ENCODE results near the gene ZNF692.
"Not testable (repeated sequence)": the region's sequence is repeated elsewhere in the genome, so short reads cannot be mapped to it uniquely, and the experiment has no call there.

The ZNF692 gene

GRCh38 chr1:248838357-248839167 is 20.3 kb downstream of the ZNF692 start:
- H3K27me3 ChIP-seq (ENCODE audit: control insufficient read depth, insufficient read depth, low read length), result no peaks in the 10 kb centered on the region
- no peaks in the 10 kb centered on the region for H3K36me3 ChIP-seq (ENCODE audit: control insufficient read depth, insufficient read depth, low read length)
- peak overlapping the region; percentile 87 for H3K4me3 ChIP-seq (ENCODE audit: low read length)
- no peaks in the 10 kb centered on the region for H3K9me3 ChIP-seq (ENCODE audit: control insufficient read depth, insufficient read depth, low read length)
- no peaks in the 10 kb centered on the region for H3K4me1 ChIP-seq (ENCODE audit: control insufficient read depth, insufficient read depth, low read length)
- no peak for DNase-seq (ENCODE audit: low read depth, low spot score)
- no peak overlapping the region for H3K27ac ChIP-seq (ENCODE audit: low read length)
- WGBS (ENCODE audit: insufficient coverage, insufficient read length), result no CpG with 5 or more reads among the region's 82 CpGs

GRCh38 chr1:248837781-248838356 is 21.0 kb downstream of the ZNF692 start, which contains the start of gene ZNF672:
TSS of gene ZNF672 (plus strand) at chr1:248838224. CDS start at chr1:248847275, 9,051 bp downstream.
- H3K4me3 ChIP-seq (ENCODE audit: low read length), result peak within 1 kb of the TSS; percentile 87
- no peaks in the 10 kb centered on the region for H3K36me3 ChIP-seq (ENCODE audit: control insufficient read depth, insufficient read depth, low read length)
- WGBS (ENCODE audit: insufficient coverage, insufficient read length), result no CpG with 5 or more reads among the region's 48 CpGs
- H3K27ac ChIP-seq (ENCODE audit: low read length), result no peak within 1 kb of the TSS
- peak; percentile 85 for DNase-seq (ENCODE audit: low read depth, low spot score)
- no peaks in the 10 kb centered on the region for H3K27me3 ChIP-seq (ENCODE audit: control insufficient read depth, insufficient read depth, low read length)
- H3K9me3 ChIP-seq (ENCODE audit: control insufficient read depth, insufficient read depth, low read length), result no peaks in the 10 kb centered on the region
- no peaks in the 10 kb centered on the region for H3K4me1 ChIP-seq (ENCODE audit: control insufficient read depth, insufficient read depth, low read length)

- no peak for DNase-seq (ENCODE audit: low read depth, low spot score)
These were observed 21.7 kb downstream of the ZNF692 start for GRCh38 chr1:248837045-248837780.

GRCh38 chr1:248834343-248834940 is 24.4 kb downstream of the ZNF692 start:
- Histone ChIP-seq H3K27me3 (ENCODE audit: control insufficient read depth, insufficient read depth, low read length) (no peaks in the 10 kb centered on the region), H3K27ac (ENCODE audit: low read length) (no peak overlapping the region), H3K36me3 (ENCODE audit: control insufficient read depth, insufficient read depth, low read length) (no peaks in the 10 kb centered on the region), H3K4me3 (ENCODE audit: low read length) (no peak overlapping the region), H3K4me1 (ENCODE audit: control insufficient read depth, insufficient read depth, low read length) (no peaks in the 10 kb centered on the region), H3K9me3 (ENCODE audit: control insufficient read depth, insufficient read depth, low read length) (no peaks in the 10 kb centered on the region)
- DNase-seq (ENCODE audit: low read depth, low spot score), result no peak
- WGBS (ENCODE audit: insufficient coverage, insufficient read length), result no CpG with 5 or more reads among the region's 7 CpGs

More at GRCh38 chr1:248837045-248837780, 21.7 kb downstream of the ZNF692 start:
- Histone ChIP-seq H3K9me3 (ENCODE audit: control insufficient read depth, insufficient read depth, low read length) (no peaks in the 10 kb centered on the region), H3K27me3 (ENCODE audit: control insufficient read depth, insufficient read depth, low read length) (no peaks in the 10 kb centered on the region), H3K36me3 (ENCODE audit: control insufficient read depth, insufficient read depth, low read length) (no peaks in the 10 kb centered on the region), H3K4me1 (ENCODE audit: control insufficient read depth, insufficient read depth, low read length) (no peaks in the 10 kb centered on the region), H3K4me3 (ENCODE audit: low read length) (peak overlapping the region; percentile 64; the same call in 1 of the 2 replicates), H3K27ac (ENCODE audit: low read length) (no peak overlapping the region)
- WGBS (ENCODE audit: insufficient coverage, insufficient read length), result no CpG with 5 or more reads among the region's 11 CpGs

- H3K27me3 ChIP-seq (ENCODE audit: control insufficient read depth, insufficient read depth, low read length), result no peaks in the 10 kb centered on the region
- H3K4me3 ChIP-seq (ENCODE audit: low read length), result no peak overlapping the region
- H3K36me3 ChIP-seq (ENCODE audit: control insufficient read depth, insufficient read depth, low read length), result no peaks in the 10 kb centered on the region
- DNase-seq (ENCODE audit: low read depth, low spot score), result no peak
- no peak overlapping the region for H3K27ac ChIP-seq (ENCODE audit: low read length)
- no CpG with 5 or more reads among the region's 1 CpG for WGBS (ENCODE audit: insufficient coverage, insufficient read length)
- H3K4me1 ChIP-seq (ENCODE audit: control insufficient read depth, insufficient read depth, low read length), result no peaks in the 10 kb centered on the region
- H3K9me3 ChIP-seq (ENCODE audit: control insufficient read depth, insufficient read depth, low read length), result no peaks in the 10 kb centered on the region
These were observed 27.0 kb downstream of the ZNF692 start for GRCh38 chr1:248831842-248832241.

- H3K27me3 ChIP-seq (ENCODE audit: control insufficient read depth, insufficient read depth, low read length); H3K4me3 ChIP-seq (ENCODE audit: low read length); H3K4me1 ChIP-seq (ENCODE audit: control insufficient read depth, insufficient read depth, low read length); DNase-seq (ENCODE audit: low read depth, low spot score); H3K9me3 ChIP-seq (ENCODE audit: control insufficient read depth, insufficient read depth, low read length); H3K27ac ChIP-seq (ENCODE audit: low read length); H3K36me3 ChIP-seq (ENCODE audit: control insufficient read depth, insufficient read depth, low read length): not testable (repeated sequence)
- no CpG with 5 or more reads among the region's 3 CpGs for WGBS (ENCODE audit: insufficient coverage, insufficient read length)
These were observed 28.2 kb downstream of the ZNF692 start for GRCh38 chr1:248830718-248831017.

GRCh38 chr1:248828845-248829244 is 30.0 kb downstream of the ZNF692 start:
- no peaks in the 10 kb centered on the region for H3K4me1 ChIP-seq (ENCODE audit: control insufficient read depth, insufficient read depth, low read length)
- H3K36me3 ChIP-seq (ENCODE audit: control insufficient read depth, insufficient read depth, low read length), result no peaks in the 10 kb centered on the region; the same call in 1 of the 2 replicates
- no peaks in the 10 kb centered on the region for H3K9me3 ChIP-seq (ENCODE audit: control insufficient read depth, insufficient read depth, low read length)
- DNase-seq (ENCODE audit: low read depth, low spot score), result no peak
- no peak overlapping the region for H3K4me3 ChIP-seq (ENCODE audit: low read length)
- no CpG with 5 or more reads among the region's 3 CpGs for WGBS (ENCODE audit: insufficient coverage, insufficient read length)
- no peak overlapping the region for H3K27ac ChIP-seq (ENCODE audit: low read length)
- H3K27me3 ChIP-seq (ENCODE audit: control insufficient read depth, insufficient read depth, low read length), result no peaks in the 10 kb centered on the region

GRCh38 chr1:248825909-248826760 is 32.8 kb downstream of the ZNF692 start, which contains the start of gene SH3BP5L:
TSS of gene SH3BP5L (minus strand) at chr1:248825915. CDS start at chr1:248824935, 980 bp downstream.
- peak within 1 kb of the TSS; percentile 78; the same call in 1 of the 2 replicates for H3K4me3 ChIP-seq (ENCODE audit: low read length)
- WGBS (ENCODE audit: insufficient coverage, insufficient read length), result no CpG with 5 or more reads among the region's 56 CpGs
- H3K27me3 ChIP-seq (ENCODE audit: control insufficient read depth, insufficient read depth, low read length), result no peaks in the 10 kb centered on the region
- H3K9me3 ChIP-seq (ENCODE audit: control insufficient read depth, insufficient read depth, low read length), result no peaks in the 10 kb centered on the region
- H3K27ac ChIP-seq (ENCODE audit: low read length), result no peak within 1 kb of the TSS
- peak; percentile 82 for DNase-seq (ENCODE audit: low read depth, low spot score)
- no peaks in the 10 kb centered on the region; the same call in 1 of the 2 replicates for H3K36me3 ChIP-seq (ENCODE audit: control insufficient read depth, insufficient read depth, low read length)
- no peaks in the 10 kb centered on the region for H3K4me1 ChIP-seq (ENCODE audit: control insufficient read depth, insufficient read depth, low read length)

- Histone ChIP-seq H3K36me3 (ENCODE audit: control insufficient read depth, insufficient read depth, low read length) (no peaks in the 10 kb centered on the region; the same call in 1 of the 2 replicates), H3K4me1 (ENCODE audit: control insufficient read depth, insufficient read depth, low read length) (no peaks in the 10 kb centered on the region), H3K4me3 (ENCODE audit: low read length) (peak overlapping the region; percentile 78; the same call in 1 of the 2 replicates), H3K27me3 (ENCODE audit: control insufficient read depth, insufficient read depth, low read length) (no peaks in the 10 kb centered on the region), H3K9me3 (ENCODE audit: control insufficient read depth, insufficient read depth, low read length) (no peaks in the 10 kb centered on the region), H3K27ac (ENCODE audit: low read length) (no peak overlapping the region)
- DNase-seq (ENCODE audit: low read depth, low spot score), result no peak
- WGBS (ENCODE audit: insufficient coverage, insufficient read length), result no CpG with 5 or more reads among the region's 18 CpGs
These were observed 33.3 kb downstream of the ZNF692 start for GRCh38 chr1:248825573-248825908.

All from iPS DF 6.9 (cell line).